Hindlimb muscle (tissue), 1 donor: ENCODE data around the gene CCNE1. TPM values are rescaled to one million over a fixed set of nuclear protein-coding genes. Genes with fewer than 3 reads are reported as not detected.
"Not testable (repeated sequence)": the region's sequence is repeated elsewhere in the genome, so short reads cannot be mapped to it uniquely, and the experiment has no call there.

Experiments used
- DNase-seq: peaks from one replicate; pipeline ENCODE4 v3.0.0-alpha.2; 2013
- polyA plus RNA-seq: library from polyadenylated mRNA; unstranded; fragments of 120-200 nt; gene quantifications from one replicate; pipeline ENCODE4 v1.2.1, GENCODE V29; 2013; ENCODE audit not compliant: insufficient read length

Gene CCNE1
- polyA plus RNA-seq, 1 donor = 21.8 TPM

GRCh38 chr19:29789007-29789406 is 22.8 kb upstream of the CCNE1 start:
- no peak for DNase-seq

GRCh38 chr19:29793116-29793727 is 18.6 kb upstream of the CCNE1 start:
- no peak for DNase-seq

- DNase-seq = not testable (repeated sequence)
Measured at GRCh38 chr19:29794490-29794889, 17.3 kb upstream of the CCNE1 start.

GRCh38 chr19:29795461-29796172 is 16.2 kb upstream of the CCNE1 start:
- no peak for DNase-seq

- DNase-seq = no peak
Measured at GRCh38 chr19:29796173-29796573, 15.6 kb upstream of the CCNE1 start.

GRCh38 chr19:29798774-29799497 is 12.9 kb upstream of the CCNE1 start:
- DNase-seq = peak; percentile 70

GRCh38 chr19:29800100-29800825 is 11.5 kb upstream of the CCNE1 start:
- no peak for DNase-seq

- DNase-seq = not testable (repeated sequence)
Measured at GRCh38 chr19:29803951-29804350, 7.8 kb upstream of the CCNE1 start.

- no peak for DNase-seq
Measured at GRCh38 chr19:29804493-29804892, 7.3 kb upstream of the CCNE1 start.

GRCh38 chr19:29805031-29805965 is 6.5 kb upstream of the CCNE1 start:
- peak; percentile 49 for DNase-seq

- DNase-seq = peak; percentile 94
Measured at GRCh38 chr19:29806098-29806866, 5.5 kb upstream of the CCNE1 start.

- no peak for DNase-seq
Measured at GRCh38 chr19:29807178-29807577, 4.6 kb upstream of the CCNE1 start.

- DNase-seq = no peak
Measured at GRCh38 chr19:29807870-29808405, 3.9 kb upstream of the CCNE1 start.

- no peak for DNase-seq
Measured at GRCh38 chr19:29809795-29810503, 1.8 kb upstream of the CCNE1 start.

- no peak for DNase-seq
Measured at GRCh38 chr19:29810504-29810871, 1.3 kb upstream of the CCNE1 start.

- no peak for DNase-seq
Measured at GRCh38 chr19:29812080-29812880, 489 bp downstream of the CCNE1 start.

- no peak for DNase-seq
Measured at GRCh38 chr19:29812881-29813275, 1.1 kb downstream of the CCNE1 start.

GRCh38 chr19:29813642-29814041 is 1.9 kb downstream of the CCNE1 start:
- DNase-seq = no peak

- no peak for DNase-seq
Measured at GRCh38 chr19:29815231-29815630, 3.4 kb downstream of the CCNE1 start.
